Suprapubic skin (tissue), 3 donors: ENCODE results near the gene LEP.

ENCODE experiments used
- POLR2AphosphoS5 ChIP-seq, 3 donors: sonication (generic); formaldehyde crosslinking; IDR thresholded peaks; one replicate each; pipeline ENCODE4 v1.6.1; 2017; ENCODE audit warnings: antibody characterized with exemption in 3 of 3
- TF ChIP-seq, protein P1 (sequence below), 2 donors: fragments of 200-600 bp in 1 of 2; fragments of 450-650 bp in 1 of 2; sonication (generic) in 1 of 2; IDR thresholded peaks; one replicate each; pipeline ENCODE4 v1.5.1; 2016 to 2019; ENCODE audit warnings: antibody characterized with exemption in 2 of 2, mild to moderate bottlenecking in 1 of 2, moderate library complexity in 1 of 2

DNA sequence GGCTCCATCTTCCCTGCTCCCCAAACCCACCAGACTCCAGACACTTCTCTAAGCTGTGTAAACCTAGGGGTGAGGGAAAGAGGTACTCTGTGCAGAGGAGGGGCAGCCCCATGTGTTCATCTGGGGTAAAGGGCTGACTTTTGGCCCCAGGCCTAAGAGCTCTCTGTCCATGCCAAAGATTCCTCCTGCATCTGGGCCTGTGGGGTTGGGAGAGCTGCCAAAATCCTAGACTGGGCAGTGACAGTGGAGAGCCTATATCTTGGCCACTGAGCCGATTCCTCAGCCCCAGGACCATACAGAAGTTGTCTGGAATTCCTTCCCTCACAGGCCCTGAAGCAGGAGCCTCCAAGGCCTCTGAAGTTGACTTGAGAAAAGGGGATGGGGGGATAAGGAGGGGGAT is 25.3 kb upstream of the LEP start:
- TF ChIP-seq, protein P1, sequence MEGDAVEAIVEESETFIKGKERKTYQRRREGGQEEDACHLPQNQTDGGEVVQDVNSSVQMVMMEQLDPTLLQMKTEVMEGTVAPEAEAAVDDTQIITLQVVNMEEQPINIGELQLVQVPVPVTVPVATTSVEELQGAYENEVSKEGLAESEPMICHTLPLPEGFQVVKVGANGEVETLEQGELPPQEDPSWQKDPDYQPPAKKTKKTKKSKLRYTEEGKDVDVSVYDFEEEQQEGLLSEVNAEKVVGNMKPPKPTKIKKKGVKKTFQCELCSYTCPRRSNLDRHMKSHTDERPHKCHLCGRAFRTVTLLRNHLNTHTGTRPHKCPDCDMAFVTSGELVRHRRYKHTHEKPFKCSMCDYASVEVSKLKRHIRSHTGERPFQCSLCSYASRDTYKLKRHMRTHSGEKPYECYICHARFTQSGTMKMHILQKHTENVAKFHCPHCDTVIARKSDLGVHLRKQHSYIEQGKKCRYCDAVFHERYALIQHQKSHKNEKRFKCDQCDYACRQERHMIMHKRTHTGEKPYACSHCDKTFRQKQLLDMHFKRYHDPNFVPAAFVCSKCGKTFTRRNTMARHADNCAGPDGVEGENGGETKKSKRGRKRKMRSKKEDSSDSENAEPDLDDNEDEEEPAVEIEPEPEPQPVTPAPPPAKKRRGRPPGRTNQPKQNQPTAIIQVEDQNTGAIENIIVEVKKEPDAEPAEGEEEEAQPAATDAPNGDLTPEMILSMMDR (IDR thresholded peaks at IDR 0.05) = no peak
- no peak for TF ChIP-seq POLR2AphosphoS5 (IDR thresholded peaks at IDR 0.05)
